HT-29 (cell line): ENCODE data around the gene SH2D4B. TPM values are rescaled to one million over a fixed set of nuclear protein-coding genes. Genes with fewer than 3 reads are reported as not detected.

ENCODE experiments used
- DNase-seq: peaks from one replicate; pipeline ENCODE4 v3.0.0-alpha.2; 2015; ENCODE audit warnings: low spot score
- total RNA-seq: library from RNA; depleted of rRNA; stranded (reverse); fragments of >200 nt; shearing (Covaris generic); gene quantifications from 2 replicates; pipeline ENCODE4 v1.2.3, GENCODE V29; 2014

Gene SH2D4B
- total RNA-seq, 1 experiment from 2014 or later: not detected

- DNase-seq: no peak
Measured at GRCh38 chr10:80633383-80633860, 95.7 kb downstream of the SH2D4B start.

DNA sequence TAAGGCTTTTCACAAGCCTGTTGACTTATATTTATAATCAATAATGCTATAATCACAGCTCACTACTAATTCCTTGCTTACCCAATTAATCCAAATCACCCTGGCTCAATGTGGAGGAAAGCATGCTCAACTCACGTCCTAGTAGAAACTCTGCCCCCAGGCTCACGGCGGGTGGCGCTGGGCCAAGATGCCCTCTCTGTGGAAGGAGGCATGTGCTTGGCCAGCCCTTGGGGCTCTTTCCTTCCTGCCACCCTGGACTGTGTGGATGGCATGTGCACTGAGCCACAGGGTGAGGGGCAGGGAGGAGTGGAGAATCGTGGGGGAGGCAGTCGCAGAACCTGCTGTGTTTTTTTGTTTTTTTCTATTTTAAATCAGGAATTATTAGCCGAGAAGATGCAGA is 96.2 kb downstream of the SH2D4B start:
- no peak for DNase-seq

DNA sequence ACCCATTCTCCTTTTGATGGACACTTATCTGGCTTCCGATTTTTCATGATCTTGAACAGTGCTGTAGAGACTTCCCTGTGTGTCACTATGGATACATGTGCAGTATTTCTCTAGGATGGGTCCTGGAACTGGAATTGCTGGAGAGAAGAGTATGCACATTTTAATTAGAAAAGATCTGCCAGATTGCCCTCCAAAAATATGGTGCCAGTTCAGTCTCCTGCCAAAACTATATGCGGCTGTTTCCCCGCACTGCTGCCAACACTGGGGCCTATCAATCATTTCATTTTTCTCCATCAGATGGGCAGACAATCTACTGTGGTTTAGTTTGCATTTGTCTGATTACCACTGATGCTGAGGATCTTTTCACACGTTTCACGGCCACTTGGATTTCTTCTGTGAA is 105.0 kb downstream of the SH2D4B start:
- DNase-seq: no peak

- DNase-seq: no peak
Measured at GRCh38 chr10:80646366-80646765, 108.7 kb downstream of the SH2D4B start.

GRCh38 chr10:80647173-80647833 is 109.6 kb downstream of the SH2D4B start:
- no peak for DNase-seq

- no peak for DNase-seq
Measured at GRCh38 chr10:80648106-80648505, 110.4 kb downstream of the SH2D4B start.

- DNase-seq: no peak
Measured at GRCh38 chr10:80649183-80649582, 111.5 kb downstream of the SH2D4B start.

DNA sequence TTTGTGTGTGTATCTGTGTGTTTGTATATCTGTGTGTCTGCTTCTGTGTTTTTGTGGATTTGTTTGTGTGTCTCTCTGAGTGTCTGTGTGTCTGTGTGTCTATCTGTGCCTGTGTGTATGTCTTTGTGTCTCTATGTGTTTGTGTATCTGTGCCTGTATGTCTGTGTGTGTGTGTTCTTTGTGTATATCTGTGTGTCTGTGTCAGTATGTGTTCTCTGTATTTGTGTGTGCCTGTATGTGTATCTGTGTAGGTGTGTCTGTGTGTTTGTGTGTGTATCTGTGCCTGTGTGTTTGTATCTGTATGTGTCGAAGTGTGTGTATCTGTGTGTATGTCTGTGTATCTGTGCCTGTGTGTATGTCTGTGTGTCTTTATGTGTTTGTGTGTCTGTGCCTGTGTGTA is 118.2 kb downstream of the SH2D4B start:
- DNase-seq: no peak

- no peak for DNase-seq
Measured at GRCh38 chr10:80658068-80658467, 120.4 kb downstream of the SH2D4B start.

GRCh38 chr10:80659289-80659688 is 121.6 kb downstream of the SH2D4B start:
- no peak for DNase-seq

DNA sequence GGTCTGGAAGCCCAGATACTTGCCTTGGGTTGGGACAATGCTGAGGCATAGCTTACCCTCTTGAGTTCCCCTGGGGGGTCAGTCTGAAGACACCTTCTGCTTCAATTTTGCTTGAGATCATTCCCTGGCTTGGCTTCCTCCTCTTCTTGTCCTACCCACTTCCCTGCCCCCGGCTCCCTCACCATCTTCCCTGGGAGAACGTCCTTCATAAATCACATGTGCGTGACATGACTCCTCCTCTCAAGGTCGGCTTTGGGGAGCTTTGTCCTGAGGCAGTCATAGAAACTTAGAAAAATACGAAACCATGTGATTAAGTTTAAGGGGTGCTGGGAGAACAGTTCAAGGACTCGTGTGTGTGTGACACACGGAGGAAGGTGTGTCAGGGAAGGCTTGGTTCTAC is 122.6 kb downstream of the SH2D4B start:
- no peak for DNase-seq

DNA sequence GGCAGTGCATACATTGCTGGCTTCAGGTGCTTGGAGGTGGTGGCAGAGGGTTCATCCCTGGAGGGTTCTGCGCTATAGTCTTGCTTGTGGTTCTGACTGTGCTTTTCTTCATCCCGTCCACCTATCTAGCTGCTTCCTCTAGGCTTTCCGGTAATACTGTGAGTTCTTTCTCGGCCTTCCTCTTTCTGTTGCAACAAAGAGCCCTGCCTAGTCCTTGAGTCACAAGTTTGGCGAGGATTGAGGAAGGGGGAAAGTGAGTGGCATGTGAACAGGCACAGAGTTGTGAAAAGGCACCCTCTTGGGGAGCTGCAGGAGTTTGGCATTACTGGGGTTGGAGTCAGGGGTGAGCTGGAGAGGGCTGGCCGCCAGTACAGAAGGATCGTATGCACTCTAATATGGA is 123.0 kb downstream of the SH2D4B start:
- DNase-seq: no peak

GRCh38 chr10:80661526-80661925 is 123.8 kb downstream of the SH2D4B start:
- DNase-seq: no peak

DNA sequence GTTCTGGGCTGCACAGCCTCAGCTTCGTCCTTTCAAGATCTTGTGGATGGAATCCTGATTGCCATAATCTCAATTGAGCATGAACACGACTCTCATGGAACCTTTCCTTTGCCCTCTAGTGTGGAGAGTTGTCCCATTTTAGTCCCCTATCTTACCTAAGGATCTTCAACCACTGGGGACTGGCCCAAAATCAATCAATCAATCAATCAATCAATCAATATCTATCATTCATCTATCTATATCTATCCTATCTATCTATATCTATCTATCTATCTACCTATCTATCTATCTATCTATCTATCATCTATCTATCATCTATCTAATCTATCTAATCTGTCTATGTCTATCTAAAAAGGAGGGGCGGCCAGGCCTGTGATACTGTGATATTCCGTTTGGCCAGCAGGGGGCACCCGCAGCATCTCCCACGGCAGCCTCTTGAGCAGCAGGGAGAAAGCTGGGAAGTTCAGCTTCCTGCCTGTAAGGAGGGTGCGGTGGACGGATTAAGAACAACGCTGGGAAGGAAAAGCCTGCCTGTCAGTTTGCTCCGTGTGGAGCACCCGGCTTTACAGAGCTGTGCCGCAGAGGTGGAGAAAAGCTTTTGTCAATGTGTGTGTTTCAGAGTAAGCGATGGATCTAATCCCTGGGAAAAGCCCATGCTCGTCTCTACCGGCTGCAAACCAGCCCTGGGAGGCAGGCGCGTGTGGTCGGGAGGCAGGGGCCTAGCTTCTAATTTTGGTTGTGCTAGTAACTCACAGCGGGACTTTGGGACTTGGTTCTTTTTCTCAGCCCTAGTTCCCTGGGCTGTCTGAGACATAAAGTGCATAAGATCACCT is 124.9 kb downstream of the SH2D4B start:
- peak; percentile 82 for DNase-seq

GRCh38 chr10:80664071-80664680 is 126.5 kb downstream of the SH2D4B start:
- DNase-seq: peak; percentile 86

DNA sequence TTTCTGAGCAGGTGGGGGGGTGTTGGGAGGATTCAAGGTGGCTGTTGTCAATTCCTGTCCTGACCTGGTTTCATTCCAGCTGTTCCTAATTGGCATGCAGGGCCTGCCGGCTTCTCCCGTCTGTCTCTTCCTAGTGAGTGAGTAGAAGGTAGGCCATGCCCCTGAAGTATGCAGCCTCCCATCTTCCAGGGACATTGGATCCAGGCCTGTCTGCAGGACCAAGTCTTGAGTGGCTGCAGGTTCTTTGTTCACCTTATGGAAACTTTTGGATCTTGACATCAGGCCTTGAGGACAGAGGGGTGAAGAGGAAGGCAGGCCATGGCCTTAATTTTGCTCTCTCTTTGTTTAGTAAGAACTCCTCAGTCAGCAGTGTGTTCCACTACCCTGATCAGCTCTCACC is 131.8 kb downstream of the SH2D4B start:
- DNase-seq: no peak

- DNase-seq: no peak
Measured at GRCh38 chr10:80670774-80671173, 133.1 kb downstream of the SH2D4B start.

- no peak for DNase-seq
Measured at GRCh38 chr10:80671847-80672246, 134.1 kb downstream of the SH2D4B start.

DNA sequence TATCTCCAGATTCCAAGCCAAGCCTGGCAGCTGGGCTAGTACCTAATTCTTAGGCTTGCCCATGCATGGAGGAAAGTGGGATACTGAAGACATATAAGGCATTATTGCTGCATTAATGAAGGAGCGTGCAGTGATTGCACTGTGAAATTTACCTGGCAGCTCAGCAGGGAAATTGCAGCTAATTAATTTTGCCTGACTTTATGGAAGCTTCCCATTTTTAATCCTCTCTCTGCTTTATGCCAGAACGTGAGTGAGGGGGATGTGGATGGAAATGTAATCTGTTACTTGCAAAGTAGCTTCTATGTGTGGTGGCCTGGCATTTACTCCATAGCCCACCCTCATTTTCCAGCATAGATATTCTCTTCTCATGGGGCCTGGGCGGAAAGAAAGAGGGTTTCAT is 134.9 kb downstream of the SH2D4B start:
- no peak for DNase-seq

- no peak for DNase-seq
Measured at GRCh38 chr10:80674809-80675208, 137.1 kb downstream of the SH2D4B start.

GRCh38 chr10:80681142-80681541 is 143.4 kb downstream of the SH2D4B start:
- no peak for DNase-seq

- peak; percentile 60 for DNase-seq
Measured at GRCh38 chr10:80684259-80684658, 146.6 kb downstream of the SH2D4B start.

DNA sequence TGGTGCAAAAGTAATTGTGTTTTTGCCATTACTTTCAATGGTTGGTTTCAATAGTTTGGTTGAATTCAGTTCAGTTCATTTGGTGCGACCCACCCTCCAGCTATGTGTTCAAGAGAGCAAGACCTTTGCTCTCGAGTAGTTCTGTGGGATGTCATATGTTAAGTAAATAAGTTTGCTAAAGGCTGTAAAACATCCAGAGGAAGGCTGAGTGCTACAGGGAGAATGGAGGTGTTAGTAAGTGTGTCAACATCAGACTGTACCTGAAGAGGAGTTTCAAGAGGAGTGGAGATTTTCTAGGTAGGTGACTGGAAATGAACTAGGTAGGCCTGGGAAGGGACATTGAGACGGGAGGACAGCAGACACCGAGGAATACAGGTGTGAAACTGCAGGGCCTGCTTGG is 147.7 kb downstream of the SH2D4B start:
- no peak for DNase-seq
